GM21737 (cell line): ENCODE measurements around the gene ABCB1.
"Not testable (repeated sequence)": the region's sequence is repeated elsewhere in the genome, so short reads cannot be mapped to it uniquely, and the experiment has no call there.

Experiments used
- ATAC-seq: cut with Tn5 transposase; IDR thresholded peaks from one replicate; pipeline ENCODE4 v1.9.1; 2021; ENCODE audit warnings: mild to moderate bottlenecking, moderate library complexity; ENCODE audit not compliant: unreplicated experiment

Gene ABCB1

GRCh38 chr7:87580636-87581035 is 20.0 kb downstream of the ABCB1 start:
- ATAC-seq, result no peak

GRCh38 chr7:87575521-87575920 is 25.2 kb downstream of the ABCB1 start:
- ATAC-seq, result no peak

- no peak for ATAC-seq
These were observed 26.1 kb downstream of the ABCB1 start for GRCh38 chr7:87574630-87575029.

DNA sequence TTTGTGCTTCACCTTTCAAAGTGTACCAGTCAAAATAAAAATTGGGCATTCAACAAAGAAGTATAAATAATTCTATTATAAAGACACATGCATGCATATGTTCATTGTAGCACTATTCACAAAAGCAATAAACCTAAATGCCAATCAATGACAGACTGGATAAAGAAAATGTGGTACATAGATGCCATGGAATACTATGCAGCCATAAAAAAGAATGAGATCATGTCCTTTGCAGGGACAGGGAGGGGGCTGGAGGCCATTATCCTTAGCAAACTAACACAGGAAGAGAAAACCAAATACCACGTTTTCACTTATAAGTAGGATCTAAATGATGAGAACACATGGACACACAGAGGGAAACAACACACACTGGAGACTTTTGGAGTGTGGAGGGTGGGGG is 28.2 kb downstream of the ABCB1 start:
- not testable (repeated sequence) for ATAC-seq

GRCh38 chr7:87570178-87570577 is 30.5 kb downstream of the ABCB1 start:
- no peak for ATAC-seq

- no peak for ATAC-seq
These were observed 33.6 kb downstream of the ABCB1 start for GRCh38 chr7:87567052-87567451.

- no peak for ATAC-seq
These were observed 34.3 kb downstream of the ABCB1 start for GRCh38 chr7:87566311-87566900.

DNA sequence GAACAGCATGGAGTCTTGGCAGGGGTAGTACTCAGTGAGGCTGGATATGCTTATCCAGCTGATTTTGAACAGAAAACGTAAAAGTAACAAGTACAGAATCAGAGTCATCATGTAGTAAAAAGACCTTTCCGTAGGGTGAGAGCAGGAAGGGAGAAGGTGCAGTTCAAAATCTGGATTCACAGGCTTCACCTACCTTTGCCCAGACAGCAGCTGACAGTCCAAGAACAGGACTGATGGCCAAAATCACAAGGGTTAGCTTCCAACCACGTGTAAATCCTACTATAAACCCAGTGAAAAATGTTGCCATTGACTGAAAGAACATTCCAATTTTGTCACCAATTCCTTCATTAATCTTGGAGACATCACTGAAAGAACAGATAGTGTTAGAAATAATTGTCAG is 34.8 kb downstream of the ABCB1 start:
- no peak for ATAC-seq

- peak; percentile 82 for ATAC-seq
These were observed 36.3 kb downstream of the ABCB1 start for GRCh38 chr7:87564296-87564963.

- ATAC-seq, result no peak
These were observed 39.0 kb downstream of the ABCB1 start for GRCh38 chr7:87561702-87562101.

DNA sequence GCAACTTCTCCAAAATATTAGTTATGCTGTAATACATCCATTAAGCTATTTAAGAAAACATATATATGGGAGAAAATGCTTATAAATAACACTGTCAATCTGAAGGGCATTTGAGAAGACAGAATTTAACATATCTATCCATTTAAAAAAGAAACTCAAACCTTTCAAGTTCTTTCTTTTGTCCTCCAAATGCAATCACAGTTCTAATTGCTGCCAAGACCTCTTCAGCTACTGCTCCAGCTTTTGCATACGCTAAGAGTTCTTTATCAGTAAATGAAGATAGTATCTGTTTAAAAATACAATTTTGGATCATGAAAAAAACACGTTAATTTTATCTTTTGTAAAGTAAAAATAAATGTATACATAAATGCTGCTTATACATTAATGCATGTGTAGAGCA is 39.6 kb downstream of the ABCB1 start:
- ATAC-seq, result no peak

GRCh38 chr7:87552351-87552900 is 48.3 kb downstream of the ABCB1 start:
- no peak for ATAC-seq

DNA sequence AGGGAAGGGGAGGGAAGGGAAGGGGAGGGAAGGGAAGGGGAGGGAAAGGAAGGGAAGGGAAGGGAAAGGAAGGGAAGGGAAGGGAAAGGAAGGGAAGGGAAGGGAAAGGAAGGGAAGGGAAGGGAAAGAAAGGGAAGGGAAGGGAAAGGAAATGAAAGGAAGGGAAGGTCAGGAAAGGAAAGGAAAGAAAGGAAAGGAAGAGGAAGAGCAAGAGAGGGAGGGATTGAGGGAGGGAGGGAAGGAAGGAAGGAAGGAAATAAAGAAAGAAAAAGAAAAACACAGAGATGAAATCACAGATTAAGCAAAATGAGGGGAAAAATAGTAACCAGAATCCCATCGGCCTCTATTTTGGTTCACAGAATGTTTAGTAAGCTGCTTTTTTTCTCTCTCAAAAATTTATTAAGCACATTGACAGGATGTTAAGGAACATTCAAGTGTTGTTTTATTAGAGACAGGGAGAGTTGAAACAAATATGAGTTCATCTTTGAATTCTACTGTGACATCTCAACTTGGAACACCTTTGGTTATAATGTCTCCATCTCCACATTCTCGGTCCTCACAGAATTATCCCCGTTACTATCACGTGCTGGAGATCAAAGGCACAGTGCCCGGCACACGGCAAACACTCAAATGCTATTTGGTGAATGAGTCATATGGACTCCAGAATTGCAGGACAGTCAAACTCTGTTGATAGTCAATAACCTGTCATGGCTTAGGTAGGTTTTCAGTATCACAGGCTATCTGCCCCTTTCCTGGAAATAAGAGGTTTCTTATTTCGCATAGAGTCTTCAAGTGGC is 52.4 kb downstream of the ABCB1 start:
- no peak for ATAC-seq

- no peak for ATAC-seq
These were observed 54.9 kb downstream of the ABCB1 start for GRCh38 chr7:87545760-87546159.

DNA sequence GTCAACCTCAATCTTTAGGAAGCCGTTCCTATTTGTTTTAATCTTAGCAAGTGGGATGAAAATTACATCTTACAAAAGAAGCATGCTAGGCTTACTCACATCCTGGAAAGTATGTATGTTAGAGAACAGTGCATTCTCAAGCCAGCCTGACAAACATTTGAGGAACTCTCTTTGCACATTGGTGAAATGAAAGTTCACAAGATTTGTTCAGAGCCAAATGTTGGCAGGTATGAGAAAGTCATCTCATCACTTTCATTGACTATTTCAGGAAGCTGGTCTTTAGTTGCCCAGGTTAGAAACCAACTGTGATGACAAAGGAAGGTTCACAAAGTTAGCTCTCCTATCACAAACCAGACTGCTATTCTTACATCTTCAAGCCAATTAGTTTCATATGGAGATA is 57.1 kb downstream of the ABCB1 start:
- ATAC-seq, result no peak

- no peak for ATAC-seq
These were observed 59.0 kb downstream of the ABCB1 start for GRCh38 chr7:87541648-87542047.

DNA sequence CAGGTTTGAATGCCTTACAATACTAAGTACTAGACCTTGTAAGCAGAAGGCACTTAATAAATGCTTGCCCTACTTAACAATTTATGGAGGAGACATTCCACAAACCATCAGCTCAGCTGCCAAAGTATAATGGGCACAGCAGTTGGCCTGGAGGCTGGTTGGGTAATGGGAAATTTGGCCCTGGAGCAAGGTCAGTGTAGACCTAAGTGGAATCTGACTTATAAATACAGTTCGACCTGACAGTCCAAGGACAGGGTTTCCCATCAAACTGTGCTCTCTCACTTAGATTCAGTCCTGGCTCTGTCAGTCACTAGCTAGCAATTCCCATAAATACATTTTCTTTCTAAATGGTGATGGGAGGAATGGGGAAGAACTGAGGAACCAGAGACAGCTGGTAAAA is 62.6 kb downstream of the ABCB1 start:
- ATAC-seq, result no peak

DNA sequence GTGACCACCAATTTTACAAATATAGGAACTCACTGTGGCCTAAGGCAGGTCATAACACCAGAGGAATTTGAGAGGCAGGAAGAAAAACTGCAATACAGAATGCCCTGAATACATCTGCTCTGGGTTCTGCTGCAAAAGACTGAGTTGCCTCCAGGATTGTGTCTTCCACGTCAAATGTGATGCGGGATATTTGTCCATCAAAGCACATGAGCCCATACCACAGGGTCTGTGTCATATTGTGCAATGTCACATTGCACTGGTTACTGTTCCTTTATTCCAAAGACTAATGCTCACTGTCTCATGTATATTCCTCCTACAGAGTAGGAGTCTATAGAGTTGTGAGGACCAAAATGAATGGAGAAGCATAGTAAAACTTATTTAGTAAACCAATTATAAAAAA is 66.6 kb downstream of the ABCB1 start:
- ATAC-seq, result no peak

DNA sequence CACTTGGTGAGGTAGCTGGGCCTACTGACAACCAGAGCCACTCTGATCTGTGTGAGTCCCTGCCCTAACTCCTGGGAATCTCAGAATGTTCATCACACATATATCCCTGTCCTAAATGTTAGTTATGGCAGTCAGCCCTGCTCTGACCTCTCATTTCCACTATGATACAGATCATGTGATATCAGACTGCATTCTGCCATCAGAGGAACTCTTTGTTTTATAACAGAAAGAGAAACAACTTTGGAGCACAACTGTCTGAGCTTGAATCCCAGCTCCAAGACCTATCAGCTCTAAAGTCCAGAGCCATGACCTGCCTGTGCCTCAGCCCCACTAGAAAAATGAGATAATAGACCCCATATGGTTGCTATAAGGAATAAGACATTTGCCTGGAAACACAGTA is 70.6 kb downstream of the ABCB1 start:
- ATAC-seq, result no peak

DNA sequence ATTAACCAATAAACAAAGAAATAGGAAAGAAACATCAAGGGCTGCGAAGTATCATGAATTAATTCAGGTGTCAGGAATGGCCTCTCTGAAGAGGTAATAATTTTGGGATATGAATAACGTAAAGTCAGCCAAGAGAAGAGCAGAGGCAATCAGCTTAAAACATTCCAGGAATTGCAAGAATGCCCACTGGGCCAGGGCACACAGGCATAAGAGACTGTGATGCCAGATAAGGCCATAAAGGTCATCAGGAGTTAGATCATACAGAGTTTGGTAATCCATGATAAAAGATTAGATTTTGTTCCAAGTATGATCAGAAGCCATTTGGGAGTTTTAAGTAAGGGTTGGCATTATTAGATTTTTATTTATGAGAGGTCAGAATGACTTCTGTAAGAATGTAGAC is 72.0 kb downstream of the ABCB1 start:
- no peak for ATAC-seq

DNA sequence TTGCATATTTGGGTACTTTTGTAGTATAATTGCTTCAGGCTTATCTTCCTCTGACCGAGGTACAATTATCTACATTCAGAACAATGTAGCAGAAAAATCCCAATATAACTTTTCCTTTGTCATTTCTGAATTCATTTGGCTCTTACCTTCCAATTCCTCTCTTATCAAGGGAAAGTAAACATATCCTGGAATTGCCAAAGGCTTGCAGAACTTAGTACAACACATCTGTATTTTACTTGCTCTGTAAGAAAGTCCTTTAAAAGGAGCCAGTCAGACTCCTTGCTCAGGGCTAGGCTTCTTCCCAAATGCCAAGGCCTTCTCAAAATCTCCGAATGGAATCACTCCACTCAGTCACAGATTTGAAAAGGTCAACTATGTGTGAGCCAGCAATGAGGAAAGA is 81.9 kb downstream of the ABCB1 start:
- no peak for ATAC-seq

DNA sequence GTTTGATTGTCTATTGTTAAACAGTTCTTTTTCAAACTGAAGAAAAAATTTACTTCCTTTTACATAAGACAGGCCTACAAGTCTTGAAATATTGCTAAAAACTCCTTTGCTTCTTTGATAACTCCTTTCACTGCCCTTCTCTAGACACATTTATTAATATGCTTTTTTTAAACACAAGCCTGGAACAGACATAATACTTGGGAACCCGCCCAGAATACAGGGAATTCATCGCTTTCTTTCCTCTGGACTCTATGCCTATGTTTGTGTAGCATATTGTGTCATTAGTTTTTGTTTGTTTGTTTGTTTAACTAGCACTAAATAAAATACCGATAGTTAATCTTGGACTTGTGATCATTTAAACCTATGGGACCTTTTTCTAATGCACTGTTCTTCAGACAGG is 82.8 kb downstream of the ABCB1 start:
- ATAC-seq, result no peak
